KG1 (cell line): ENCODE results near the gene HMSD.

Experiments
- DNase-seq: peaks from one replicate; lab custom pipeline; 2025; lab: John Stamatoyannopoulos, UW

Gene HMSD

DNA sequence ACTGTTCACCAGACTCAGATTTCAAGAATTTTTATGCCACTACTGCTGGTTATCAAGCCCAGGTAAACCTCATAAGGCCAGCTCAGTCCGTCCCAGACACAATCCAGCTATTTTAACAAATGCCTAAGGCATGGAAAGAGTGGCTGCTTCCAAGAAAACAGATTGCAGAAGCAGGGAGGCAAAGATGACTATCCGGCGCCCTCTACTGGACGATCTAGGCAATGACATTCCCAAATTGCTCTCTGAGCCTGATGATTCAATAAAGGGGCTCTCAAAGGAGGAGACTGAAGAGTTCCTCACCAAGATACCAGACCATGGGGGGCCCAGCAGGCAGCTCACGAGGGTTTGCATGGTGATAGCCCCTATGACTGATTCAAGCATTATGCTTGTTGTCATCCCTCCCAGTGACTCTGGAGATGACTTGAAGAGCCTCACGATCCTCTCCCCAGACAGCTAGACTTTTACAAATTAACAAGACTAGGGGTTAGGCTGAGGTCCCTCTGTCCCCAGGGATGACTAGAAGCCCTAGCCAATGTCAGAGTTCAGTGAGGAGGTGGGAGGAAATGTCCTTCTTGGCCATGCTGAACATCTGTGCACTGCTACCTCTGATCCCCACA lies 45.8 kb downstream of the HMSD start:
- peak; percentile 15 for DNase-seq

DNA sequence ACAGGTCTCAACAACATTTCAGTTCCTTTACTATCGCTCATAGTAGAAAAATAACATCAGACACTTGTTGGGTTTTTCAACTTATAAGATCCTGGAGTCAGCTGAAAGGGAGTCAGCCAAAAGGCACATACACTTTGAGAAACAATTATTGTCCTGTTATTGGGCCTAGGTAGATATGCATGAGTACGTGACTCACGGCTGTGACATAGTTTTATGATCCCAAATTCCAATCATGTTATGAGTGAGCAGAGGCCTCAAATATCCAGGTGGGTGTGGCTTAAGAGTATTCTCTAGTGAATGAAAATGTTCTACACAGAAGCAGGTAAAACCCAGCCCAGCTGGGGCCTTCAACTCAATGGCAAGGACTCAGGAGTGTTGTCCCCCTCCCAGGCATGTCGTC lies 47.9 kb downstream of the HMSD start:
- no peak for DNase-seq

DNA sequence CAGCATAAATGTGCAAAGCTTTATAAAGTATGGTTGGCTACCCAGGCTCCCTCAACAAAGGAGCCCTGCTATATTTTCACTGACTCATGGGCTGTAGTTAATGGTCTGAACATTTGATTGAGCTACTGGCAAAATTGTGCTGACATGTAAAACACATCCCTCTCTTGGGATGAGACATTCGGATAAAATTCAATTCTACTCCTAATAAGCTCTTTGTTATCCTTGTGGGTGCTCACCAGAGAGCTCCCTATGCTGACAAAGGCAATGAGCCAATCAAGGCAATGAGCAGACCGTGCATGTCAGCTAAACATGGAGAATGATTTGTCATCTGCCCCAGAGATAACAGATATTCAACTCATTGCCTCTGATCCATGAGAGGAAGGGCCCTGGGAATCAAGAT lies 48.5 kb downstream of the HMSD start:
- DNase-seq = no peak

DNA sequence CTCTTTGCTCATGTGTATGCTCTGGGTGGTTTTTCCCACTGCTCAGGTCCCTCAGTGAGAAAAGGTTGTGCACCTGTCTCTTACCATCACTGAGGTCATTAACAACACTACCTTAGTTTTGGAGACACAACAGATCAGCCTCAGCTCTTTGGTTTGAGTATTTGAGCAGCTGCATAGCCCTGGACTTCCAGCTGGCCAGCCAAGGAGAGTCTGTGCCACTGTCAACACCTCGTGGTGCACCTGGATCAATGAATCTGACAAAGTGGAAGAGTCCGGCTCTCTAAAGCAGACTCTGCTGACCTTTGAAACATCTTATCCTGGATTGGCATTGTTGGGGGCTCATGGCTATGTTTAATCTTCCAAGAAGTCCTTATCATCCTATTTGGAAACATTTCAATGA lies 50.8 kb downstream of the HMSD start:
- DNase-seq = no peak

DNA sequence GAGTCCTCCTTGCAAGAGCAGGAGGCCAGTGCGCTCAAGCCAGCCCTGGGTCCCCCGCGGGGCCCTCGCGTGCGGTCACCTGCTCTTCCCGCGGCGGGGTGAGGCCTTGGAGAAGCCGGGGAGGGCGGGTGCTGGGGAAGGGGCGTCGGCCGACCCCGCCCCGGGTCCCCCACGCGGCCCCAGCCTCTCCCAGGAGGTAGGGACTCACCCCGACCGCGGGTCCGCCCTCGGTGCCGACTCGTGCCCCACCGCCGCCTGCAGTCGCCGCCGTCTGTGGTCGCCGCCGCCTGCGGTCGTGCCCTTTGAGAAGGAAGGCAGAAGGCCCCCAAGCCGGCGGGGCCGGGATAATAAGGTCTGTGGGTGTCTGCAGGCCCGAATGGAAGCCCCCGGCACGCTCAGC lies 53.5 kb downstream of the HMSD start:
- no peak for DNase-seq

DNA sequence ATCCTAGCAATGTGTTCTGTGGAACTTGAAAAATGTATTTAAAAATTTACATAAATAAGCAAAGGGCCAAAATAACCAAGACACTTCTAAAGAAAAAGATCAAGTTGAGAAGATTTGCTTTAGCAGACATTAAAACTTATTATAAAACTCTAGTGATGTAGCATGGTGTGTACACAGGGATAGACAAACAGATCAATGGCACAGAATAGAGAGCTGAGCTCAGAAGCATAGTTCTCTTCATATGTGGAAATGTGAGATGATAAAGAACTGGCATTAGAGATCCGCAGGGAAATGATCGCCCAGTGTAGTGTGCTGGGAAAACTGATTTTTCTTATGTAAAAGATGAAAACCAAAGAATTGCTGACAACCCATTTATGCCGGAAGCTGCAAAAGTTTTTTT lies 60.2 kb downstream of the HMSD start:
- DNase-seq = no peak
